GM19240 (cell line): ENCODE data around the gene LTO1.
"Not testable (repeated sequence)": the region's sequence is repeated elsewhere in the genome, so short reads cannot be mapped to it uniquely, and the experiment has no call there.

ENCODE experiments used
- DNase-seq: peaks from one replicate; pipeline ENCODE4 v3.0.0; 2011; ENCODE audit warnings: low spot score; ENCODE audit not compliant: insufficient read length

The LTO1 gene

DNA sequence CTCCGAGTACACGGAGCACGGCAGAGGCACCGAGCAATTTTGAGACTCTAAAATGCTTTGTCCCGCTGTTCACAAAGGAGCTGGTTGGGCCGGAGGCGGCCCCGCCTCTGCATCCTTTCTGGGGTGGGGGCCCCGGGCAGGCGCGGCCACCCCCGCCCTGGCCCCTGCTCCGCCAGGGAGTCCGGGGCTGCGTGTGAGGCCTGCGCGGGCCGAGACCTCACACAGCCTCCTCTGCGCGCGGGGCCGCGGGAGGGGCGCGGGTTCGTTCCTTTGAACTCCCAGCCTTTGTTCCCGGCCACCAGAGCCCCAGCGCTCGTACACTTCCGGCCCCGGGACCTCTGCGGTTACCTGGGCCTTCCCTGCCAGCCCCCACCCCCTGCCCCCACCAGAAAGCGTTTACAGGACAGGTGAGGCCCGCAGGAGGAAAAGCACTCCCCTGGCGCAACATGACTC is 27.1 kb upstream of the LTO1 start:
- no peak for DNase-seq

DNA sequence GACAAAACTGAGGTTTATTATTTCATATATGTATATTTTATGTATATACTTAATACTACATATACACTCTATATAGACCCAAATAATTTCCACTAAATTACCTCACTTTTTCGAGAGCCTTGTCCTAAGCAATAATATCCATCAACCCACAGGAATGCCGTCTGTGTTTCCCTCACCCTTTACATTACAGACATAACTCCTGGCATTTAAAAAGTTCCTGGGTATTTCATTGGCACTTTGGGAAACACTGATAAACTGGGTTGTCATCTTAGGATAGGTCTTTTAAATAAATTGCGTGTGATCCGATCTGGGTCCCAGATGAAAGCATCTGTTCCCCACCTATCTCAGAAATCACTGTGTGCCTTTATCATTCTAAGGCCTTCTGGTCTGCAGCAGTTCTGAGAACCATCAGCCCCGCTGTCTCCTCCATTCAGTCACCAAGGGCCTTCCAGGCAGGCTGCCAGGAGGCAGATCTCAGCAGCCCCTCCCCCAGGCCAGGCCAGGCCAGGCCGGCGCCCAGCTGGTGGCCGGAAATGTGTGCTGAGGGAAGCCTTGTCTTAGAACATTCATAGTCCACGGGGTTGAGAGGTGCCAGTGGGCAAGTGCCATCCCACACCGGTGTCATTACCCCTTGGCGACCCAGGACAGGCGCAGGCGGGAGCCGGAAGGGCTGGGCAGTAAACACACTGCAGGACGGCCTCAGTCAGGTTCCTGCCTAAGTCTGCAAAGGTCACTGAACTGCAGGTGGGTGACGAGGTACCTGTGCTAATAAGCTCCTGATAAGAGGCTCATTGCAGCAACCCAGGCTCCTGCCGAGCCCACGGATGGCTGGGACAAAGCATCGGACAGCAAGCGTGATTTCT is 25.4 kb upstream of the LTO1 start:
- DNase-seq, result no peak

DNA sequence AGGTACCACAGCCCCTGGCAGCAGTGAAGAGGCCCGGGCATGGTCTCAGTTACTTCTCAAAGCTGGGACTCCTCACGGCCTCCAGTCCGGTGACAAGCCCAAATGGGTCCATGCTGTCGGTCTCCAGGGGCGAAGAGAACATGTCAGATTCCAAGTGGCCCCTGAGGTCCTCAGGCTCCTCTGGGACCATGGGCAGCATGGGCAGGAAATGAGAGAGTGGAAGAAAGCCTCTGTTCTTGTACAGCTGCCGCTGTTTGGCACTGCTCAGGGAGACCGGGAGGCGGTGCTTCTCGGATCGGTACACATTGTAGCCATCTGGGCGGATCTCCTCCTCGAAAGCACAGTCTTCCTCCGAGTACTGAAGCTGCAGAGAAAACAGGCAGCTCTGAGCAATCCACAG is 24.1 kb upstream of the LTO1 start:
- DNase-seq, result no peak

DNA sequence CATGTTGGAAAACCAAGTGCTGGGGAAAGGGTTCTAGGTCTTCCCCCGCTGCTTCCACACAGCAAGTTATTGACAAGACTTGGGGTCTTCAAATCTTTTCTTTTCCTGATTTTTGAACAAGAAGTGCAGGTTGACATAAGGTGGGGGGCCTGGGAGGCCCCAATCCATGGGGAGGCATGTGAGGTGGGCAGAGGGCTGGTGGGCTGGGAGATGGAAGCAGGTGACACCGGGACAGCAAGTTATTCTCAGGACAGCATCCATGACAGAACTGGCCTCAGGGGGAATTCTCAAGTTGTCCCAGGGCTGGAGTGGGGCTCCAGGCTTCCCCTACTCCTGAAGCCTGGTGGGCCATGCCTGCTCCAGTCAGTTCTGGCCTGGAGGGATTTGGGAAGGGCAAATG is 23.2 kb upstream of the LTO1 start:
- no peak for DNase-seq

DNA sequence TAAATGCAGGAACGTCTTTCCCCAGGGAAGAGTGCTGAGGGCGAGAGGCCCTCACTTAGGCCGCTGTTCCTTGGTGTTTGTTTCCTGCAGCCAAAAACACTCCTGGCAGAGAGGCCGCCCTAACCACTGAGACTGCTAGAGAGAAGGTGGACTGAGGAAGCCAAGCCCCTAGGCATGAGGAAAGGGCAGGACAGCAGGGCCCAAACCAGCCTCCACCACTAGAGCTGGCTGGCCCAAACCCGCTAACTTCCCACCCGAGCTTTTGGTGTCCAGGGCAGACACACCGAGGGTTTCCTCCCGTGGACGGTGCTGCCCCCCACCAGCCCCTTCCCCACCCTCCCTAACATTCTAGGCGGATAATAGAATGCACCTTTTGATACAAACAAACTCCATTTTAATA is 22.7 kb upstream of the LTO1 start:
- DNase-seq, result no peak

DNA sequence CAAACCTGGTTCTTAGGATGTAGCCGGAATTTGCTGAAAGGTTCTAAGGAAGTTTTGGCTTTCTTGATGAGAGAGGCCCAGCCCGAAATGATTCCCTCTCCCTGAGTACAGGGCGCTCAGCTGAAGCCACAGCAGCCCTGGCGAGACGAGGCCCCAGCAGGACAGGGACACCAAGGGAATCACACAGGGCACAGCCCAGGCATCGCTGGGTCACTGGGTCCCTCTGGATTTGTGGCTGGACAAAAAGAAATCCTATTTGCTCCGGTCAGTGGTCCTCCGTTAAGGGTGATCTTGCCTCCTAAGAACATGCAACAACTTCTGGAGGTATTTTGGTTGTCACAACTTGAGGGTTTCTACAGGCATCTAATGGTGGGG is 22.3 kb upstream of the LTO1 start:
- DNase-seq, result no peak

DNA sequence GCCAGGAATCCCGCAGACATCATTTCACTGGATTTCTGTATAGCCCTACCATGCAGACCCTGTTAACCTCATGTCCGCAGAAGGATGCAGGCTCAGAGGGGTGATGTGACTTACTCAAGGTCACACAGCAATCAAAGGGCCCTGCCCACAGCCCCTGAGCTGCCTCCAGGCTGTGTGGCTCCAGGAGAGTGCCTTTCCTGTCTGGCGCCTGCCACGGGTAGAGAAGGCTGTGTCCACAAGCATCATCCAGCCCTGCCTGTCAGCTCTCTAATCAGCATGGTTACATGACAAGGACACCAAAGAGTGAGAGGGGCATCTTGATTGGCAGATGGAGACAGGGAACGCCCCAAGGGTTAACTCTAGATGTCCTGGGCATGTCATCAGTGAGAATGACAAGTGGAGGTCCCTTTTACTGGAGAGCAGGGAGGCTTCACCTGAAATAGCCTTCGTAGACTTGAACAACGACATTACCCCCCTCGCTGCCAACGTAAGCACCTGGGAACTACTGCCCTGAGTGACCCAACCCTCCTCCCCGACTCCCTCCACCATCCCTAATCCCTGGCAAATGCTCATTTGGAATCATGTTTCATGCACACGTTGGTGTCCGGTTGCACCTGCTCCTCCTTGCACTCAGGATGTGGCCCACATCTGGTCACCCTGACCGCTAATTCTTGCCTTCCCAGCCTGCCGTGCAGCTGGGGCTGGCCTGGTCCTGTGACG is 21.8 kb upstream of the LTO1 start:
- DNase-seq, result no peak

DNA sequence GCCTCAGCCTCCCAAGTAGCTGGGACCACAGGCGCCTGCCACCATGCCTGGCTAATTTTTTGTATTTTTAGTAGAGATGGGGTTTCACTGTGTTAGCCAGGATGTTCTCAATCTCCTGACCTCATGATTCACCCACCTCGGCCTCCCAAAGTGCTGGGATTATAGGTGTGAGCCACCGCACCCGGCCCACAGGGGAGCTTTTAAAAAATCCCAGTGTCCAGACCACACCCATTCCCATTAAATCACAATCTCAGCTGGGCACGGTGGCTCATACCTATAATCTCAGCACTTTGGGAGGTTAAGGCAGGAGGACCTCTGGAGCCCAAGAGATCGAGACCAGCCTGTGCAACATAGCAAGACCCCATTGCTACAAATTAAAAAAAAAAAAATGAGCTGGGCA is 20.8 kb upstream of the LTO1 start:
- not testable (repeated sequence) for DNase-seq

DNA sequence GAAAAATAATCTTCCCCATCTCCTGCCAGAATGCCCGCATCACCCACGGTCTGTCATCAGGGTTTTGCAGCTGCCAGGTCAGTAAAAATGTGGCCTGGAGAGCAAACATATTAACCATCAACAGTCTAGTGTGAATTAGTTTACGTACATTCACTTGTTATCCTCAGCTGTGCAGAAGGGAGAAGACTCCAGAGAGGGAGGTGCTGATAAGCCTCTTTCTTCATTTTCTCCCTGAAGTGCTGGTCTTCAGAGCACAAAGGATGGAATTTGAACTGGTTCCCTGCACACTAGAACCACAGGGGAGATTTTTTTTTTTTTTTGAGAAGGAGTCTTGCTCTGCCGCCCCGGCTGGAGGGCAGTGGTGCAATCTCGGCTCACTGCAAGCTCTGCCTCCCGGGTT is 20.4 kb upstream of the LTO1 start:
- DNase-seq, result no peak

DNA sequence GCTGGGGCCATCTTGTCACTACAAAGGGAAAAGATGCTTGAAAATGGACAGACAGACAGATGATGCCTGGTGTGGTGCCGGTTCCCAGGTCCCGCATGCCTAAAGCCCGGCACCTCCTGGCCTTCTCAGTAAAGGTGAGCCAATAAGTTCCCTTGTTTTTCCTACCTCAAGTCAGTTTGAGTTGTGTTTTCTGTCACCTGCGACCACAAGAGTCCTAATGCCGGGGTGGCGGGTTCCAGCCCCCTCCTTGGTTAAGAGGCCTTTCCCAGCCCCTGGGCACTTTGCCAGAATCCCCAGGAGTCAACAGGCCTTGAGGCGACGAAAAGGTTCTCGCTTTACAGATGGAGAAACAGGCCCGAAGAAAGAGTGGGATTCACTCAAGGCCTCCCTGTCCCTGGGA is 19.6 kb upstream of the LTO1 start:
- no peak for DNase-seq

DNA sequence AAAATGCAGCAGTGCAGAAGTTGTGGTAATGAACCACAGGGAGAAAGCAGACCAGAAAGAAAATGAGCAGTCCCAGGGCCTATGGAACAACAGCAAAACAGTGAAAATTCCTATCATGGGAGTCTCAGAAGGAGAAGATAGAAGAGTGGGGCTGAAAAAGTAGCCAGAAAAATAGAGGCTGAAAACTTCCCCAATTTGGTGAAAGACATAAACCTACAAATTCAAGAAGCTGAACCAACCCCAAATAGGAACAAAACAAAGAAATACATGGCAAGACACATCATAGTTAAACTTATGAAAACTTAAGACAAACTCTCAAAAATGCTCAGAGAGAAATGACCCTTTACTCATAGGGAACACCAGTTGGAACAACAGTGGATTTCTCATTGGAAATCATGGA is 17.3 kb upstream of the LTO1 start:
- DNase-seq, result no peak

DNA sequence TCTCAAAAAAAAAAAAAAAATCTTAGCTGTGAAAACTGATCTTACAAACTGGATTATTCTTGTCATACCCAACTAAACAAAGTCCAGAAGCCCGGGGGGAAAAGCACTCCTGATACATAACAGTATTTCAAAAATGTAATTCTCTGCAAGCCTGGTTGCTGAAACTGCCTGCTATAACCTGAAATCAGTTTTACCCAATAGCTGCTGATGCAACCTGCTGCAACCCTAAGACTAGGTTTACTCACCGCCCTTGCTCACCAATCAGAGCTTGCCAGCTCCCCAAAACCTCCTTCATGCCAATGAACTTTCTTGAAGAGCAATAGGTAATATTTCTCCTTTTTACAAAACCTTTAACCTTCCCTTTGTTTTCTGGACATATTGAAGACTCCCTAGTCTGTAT is 16.3 kb upstream of the LTO1 start:
- no peak for DNase-seq

DNA sequence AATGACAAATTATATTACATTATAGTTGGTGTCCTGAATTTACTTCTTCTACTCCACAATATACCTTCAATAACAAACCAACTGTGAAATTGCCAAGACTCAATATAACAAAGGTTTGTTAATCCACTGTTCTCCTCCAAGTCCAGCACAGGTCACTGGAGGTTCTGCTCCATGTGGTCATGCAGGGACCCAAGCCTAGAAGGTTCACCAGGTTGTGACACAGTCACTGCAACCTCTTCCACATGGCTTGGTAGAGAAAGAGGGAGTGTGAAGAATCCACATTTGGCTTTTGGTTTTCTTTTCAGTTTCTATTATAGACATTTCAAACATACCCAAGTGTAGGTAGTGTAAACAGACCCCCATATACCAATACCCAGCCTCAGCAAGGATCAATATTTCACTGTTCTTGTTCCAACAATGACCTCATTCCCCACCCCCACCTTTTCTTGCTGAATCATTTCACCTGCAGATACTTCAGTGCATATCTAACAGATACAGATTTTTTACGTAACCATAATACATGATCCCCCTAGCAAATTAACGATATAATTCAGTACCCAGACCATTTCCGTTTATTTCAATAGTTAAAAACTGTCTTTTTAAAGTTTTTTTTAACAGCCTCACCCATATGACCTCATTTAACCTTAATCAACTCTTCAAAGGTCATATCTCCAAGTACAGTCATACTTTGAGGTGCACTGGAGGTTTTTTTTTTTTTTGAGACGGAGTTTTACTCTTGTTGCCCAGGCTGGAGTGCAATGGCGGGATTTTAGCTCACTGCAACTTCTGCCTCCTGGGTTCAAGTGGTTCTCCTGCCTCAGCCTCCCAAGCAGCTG is 14.5 kb upstream of the LTO1 start:
- no peak for DNase-seq

DNA sequence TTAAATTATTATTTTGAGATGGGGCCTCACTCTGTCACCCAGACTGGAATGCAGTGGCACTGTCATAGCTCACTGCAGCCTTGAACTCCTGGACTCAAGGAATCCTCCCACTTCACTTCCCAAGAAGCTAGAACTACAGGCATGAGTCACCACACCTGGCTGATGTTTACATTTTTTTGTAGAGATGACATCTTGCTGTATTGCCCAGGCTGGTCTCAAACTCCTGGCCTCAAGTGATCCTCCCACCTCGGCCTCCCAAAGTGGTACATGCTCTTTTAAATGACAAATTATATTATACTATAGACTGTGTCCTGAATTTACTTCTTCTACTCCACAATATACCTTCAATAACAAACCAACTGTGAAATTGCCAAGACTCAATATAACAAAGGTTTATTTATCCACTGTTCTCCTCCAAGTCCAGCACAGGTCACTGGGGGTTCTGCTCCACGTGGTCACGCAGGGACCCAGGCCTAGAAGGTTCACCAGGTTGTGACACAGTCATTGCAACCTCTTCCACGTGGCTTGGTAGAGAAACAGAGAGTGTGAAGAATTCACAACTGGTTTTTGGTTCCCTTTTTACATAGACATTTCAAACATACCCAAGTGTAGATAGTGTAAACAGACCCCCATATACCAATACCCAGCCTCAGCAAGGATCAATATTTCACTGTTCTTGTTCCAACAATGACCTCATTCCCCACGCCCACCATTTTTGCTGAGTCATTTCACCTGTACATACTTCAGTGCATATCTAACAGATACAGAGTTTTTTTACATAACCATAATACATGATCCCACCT is 13.0 kb upstream of the LTO1 start:
- not testable (repeated sequence) for DNase-seq

DNA sequence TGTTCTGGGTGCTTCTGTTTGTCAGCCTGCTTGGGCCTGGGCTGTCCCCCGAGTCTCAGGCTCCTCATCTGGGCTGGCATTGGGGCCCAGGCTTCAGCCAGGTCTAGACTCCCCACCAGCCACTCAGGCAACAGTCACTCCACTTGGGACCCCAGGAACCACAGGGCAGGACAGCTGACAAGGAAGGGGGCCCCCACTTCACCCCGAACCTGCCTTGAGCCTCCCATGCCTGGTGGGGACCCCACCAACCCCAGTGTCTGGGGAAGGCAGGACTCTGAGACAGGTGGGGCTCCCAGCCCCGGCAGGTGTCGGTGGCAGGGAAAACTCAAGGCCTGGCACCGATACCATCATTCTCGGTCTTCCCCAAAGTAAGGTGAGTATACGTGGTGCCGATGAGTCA is 11.7 kb upstream of the LTO1 start:
- no peak for DNase-seq

DNA sequence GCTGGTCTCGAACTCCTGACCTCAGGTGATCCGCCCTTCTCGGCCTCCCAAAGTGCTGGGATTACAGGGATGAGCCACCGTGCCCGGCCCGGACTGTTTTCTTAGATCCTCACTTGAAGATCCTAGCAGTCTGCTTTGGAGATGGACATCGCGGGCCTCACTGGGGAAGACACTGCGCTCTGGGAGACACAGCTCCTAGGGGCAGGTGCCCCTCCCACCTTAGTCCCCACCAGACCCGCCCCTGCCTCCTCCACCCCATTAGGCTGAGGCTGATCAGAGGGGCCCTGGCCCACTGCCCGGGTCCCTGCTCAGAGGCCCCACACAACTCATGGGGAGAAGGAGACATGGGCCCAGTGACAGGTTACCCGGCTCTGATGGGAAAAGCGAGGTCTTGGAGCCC is 11.3 kb upstream of the LTO1 start:
- DNase-seq, result no peak

DNA sequence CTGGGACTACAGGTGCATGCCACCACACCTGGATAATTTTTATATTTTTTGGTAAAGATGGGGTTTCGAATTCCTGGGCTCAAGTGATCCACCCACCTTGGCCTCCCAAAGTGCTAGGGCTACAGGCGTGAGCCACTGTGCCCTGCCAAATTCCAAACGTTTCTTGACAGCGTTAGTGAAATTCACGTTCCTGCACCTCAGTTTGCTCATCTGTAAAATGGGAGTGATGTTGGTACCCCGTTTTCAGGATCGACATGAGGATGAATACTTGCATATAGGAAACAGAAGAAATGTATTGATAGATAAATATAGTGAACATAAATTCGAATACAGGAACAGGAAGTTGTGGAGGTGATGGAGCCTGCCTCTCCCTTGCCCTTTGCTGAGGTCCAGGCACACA is 10.2 kb upstream of the LTO1 start:
- DNase-seq, result no peak

DNA sequence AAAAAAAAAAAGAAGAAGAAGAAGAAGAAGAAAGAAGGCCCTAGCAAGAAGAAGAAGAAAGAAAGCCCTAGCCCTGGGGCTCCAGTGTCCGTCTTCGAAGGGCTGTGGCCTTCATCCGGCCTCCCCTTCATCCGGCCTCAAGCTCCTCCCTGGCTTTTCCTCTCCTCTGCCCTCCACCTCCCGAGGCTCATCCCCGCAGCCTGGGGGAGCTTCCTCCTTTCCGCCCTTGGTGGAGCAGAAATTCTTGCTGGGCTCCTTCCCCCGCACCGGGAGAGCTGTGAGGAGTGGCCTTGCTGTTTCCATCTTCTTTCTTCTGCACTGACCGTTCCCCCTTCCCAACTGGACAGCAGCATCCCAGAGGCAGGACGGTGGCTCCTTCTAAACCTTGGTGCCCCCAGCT is 9.5 kb upstream of the LTO1 start:
- DNase-seq, result no peak

DNA sequence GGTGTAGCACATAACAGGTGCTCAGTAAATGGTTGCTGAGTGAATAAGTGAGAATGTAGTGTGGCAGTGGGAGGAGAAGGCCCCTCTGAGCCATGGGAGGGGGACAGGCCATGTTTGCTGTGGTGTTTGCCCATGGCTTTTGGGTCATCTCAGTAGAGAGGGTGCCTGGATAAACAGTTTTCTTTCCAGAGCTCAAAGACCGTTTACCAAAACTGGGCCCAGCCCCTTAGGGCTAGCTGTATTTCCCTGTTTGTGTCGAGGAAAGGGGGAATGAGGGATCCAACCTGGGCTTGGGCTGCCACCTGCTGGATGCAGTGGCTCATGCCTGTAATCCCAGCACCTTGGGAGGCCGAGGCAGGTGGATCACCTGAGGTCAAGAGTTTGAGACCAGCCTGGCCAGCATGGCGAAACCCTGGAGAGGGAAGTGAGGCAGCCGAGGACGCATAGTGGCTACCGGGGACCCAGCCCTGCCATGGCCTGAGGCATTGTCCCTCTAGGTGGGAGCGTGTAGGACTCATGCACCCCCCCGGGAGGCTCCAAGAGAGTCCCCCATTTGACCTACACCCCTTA is 8.7 kb upstream of the LTO1 start:
- no peak for DNase-seq

DNA sequence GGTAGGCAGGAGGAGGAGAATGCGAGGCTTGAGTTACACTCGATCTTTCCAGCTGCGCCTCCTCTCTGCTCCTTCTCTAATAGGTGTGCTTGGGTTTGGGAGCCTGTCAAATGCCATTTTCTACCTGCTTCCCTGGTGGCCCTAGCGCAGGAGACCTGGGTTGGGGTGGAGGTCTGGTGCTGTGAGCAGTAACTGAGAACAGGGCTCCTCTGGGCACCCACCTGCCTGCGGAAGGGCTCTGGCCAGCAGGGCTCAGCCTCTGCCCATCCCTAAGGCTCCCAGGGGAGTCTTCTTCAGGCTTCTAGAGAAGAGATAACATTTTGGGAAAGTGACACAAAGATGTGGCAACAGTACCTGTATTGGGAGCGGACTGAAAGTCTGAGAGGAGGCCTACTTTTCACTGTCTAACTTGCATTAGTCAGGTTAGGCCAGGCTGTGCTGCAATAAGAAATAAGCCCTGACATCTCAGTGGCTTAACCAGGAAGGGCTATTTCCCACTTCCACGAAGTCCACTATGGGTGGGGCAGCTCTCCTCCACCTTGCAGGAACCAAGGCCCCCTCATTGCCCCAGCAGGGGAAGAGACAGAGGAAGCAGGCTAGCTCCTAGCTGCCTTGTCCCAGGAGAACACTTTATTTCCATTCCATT is 7.7 kb upstream of the LTO1 start:
- DNase-seq, result no peak
